ENCODE results near the gene KCNQ1OT1. TPM values are rescaled to one million over a fixed set of nuclear protein-coding genes. Genes with fewer than 3 reads are reported as not detected.

Gene KCNQ1OT1
- total RNA-seq, 2 donors from 2014 or later = 1.0 to 2.1 TPM

DNA sequence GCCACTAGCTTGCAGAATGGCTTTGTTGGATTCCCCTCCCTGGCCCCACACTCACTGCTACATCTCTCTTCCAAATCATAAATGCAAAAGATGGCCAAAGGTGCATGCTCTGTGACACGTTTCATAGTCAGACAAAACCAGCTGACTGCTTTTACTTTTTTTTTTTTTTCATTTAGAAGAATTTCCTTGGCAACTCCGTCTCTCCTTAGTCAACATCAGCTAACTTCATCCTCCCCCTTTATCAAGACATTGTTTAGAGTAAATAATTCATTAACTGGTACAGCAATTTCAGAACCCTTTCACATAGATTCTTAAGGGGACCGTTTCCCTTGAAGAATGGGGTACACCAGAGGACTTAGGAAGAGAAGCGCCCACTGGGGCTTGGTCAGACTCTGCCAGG is 16.0 kb downstream of the KCNQ1OT1 start:
- Histone ChIP-seq H3K4me1 (replicated peaks) (no peaks in the 10 kb centered on the region), H3K27me3 (replicated peaks; ENCODE audit: insufficient read depth) (no peaks in the 10 kb centered on the region), H3K27ac (no peak overlapping the region), H3K4me3 (no peak overlapping the region), H3K36me3 (no peaks in the 10 kb centered on the region), H3K9me3 (no peaks in the 10 kb centered on the region)
- 80% methylated on average over 4 of the region's 4 CpGs for WGBS
- DNase-seq (ENCODE audit: low spot score) = no peak
- intact Hi-C loops (cut with DNase I) = no loop called here
- TF ChIP-seq POLR2AphosphoS5 (IDR thresholded peaks at IDR 0.05) (no peak), POLR2A (IDR thresholded peaks at IDR 0.05) (no peak)
- TF ChIP-seq, protein P1, sequence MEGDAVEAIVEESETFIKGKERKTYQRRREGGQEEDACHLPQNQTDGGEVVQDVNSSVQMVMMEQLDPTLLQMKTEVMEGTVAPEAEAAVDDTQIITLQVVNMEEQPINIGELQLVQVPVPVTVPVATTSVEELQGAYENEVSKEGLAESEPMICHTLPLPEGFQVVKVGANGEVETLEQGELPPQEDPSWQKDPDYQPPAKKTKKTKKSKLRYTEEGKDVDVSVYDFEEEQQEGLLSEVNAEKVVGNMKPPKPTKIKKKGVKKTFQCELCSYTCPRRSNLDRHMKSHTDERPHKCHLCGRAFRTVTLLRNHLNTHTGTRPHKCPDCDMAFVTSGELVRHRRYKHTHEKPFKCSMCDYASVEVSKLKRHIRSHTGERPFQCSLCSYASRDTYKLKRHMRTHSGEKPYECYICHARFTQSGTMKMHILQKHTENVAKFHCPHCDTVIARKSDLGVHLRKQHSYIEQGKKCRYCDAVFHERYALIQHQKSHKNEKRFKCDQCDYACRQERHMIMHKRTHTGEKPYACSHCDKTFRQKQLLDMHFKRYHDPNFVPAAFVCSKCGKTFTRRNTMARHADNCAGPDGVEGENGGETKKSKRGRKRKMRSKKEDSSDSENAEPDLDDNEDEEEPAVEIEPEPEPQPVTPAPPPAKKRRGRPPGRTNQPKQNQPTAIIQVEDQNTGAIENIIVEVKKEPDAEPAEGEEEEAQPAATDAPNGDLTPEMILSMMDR (IDR thresholded peaks at IDR 0.05) = no peak

DNA sequence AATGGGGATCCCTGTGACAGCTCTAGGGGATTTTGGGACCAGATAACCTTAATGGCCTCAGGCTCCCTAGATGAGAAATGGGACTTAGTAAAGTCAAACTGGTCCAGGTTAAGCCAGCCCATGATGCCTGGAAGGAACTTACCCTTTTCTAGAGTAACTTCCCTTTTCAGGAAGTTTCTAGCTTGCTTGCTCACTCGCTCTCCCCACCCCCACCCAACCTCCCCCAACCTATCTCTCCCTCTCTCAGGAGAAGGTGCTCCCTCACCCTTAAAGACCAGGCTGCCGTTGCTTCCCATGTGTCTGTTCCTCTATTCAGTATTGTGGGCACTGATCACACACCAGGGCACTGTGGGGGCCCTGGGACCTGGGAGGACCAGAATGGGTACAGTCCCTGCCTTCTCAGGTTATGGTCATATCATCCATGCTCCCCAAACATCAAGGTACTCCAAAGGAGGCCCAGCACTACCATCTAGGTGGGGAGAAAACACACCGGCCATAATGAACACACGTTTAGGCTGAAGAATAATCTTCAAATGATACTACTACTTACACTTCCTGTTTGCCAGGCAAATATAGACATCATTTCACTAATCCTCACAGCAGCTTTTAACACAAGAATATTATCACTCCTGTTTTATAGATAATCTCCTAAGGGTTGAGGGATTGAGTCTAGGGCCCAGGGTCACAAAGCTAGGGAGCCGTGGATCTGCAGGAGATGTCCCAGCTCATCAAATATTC is 18.2 kb downstream of the KCNQ1OT1 start:
- Histone ChIP-seq H3K4me1 (replicated peaks) (no peaks in the 10 kb centered on the region), H3K4me3 (no peak overlapping the region), H3K9me3 (no peaks in the 10 kb centered on the region), H3K36me3 (no peaks in the 10 kb centered on the region), H3K27ac (no peak overlapping the region), H3K27me3 (replicated peaks; ENCODE audit: insufficient read depth) (no peaks in the 10 kb centered on the region)
- no peak for TF ChIP-seq POLR2A (IDR thresholded peaks at IDR 0.05)
- TF ChIP-seq, protein P1 (IDR thresholded peaks at IDR 0.05) = no peak
- TF ChIP-seq POLR2AphosphoS5 (IDR thresholded peaks at IDR 0.05) = no peak
- DNase-seq (ENCODE audit: low spot score) = no peak
- WGBS = 85% methylated on average over 5 of the region's 5 CpGs
- intact Hi-C loops (cut with DNase I) = no loop called here

DNA sequence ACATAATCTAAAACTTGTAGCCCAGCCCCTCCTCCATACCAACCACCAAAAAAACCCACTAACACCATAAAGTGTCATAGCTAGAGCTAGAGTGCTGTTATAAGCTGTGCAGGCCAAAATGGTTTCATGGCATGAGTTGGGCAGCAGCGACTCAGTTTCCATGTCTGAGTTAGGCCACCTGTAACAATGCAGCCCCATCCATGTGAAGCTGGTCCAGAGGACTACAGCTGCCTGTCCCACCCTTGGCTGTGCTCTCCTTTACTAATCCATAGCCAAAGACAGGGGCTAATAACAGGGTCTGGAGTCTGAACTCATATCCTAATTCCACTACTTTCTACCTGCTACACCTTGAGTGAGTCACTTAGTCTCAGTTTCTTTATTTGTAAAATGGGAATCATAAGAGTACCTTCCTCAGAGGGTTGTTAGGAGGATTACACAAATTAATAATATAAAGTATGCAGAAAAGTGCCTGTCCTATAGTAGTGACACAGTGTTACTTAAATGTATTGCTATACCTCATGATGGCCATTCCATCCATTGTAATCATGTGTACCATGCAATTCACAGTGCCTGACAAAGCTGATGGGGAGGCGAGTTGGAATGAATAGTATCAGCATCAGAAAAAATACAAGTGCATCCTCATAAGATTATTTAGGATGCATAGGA is 20.6 kb downstream of the KCNQ1OT1 start:
- Histone ChIP-seq H3K4me3 (no peak overlapping the region), H3K36me3 (no peaks in the 10 kb centered on the region), H3K27me3 (replicated peaks; ENCODE audit: insufficient read depth) (no peaks in the 10 kb centered on the region), H3K27ac (no peak overlapping the region), H3K4me1 (replicated peaks) (no peaks in the 10 kb centered on the region), H3K9me3 (no peaks in the 10 kb centered on the region)
- DNase-seq (ENCODE audit: low spot score) = no peak
- intact Hi-C loops (cut with DNase I) = no loop called here
- WGBS = 93% methylated on average over 2 of the region's 2 CpGs
- TF ChIP-seq POLR2A (IDR thresholded peaks at IDR 0.05) = no peak
- no peak for TF ChIP-seq POLR2AphosphoS5 (IDR thresholded peaks at IDR 0.05)
- TF ChIP-seq, protein P1 (IDR thresholded peaks at IDR 0.05) = no peak

DNA sequence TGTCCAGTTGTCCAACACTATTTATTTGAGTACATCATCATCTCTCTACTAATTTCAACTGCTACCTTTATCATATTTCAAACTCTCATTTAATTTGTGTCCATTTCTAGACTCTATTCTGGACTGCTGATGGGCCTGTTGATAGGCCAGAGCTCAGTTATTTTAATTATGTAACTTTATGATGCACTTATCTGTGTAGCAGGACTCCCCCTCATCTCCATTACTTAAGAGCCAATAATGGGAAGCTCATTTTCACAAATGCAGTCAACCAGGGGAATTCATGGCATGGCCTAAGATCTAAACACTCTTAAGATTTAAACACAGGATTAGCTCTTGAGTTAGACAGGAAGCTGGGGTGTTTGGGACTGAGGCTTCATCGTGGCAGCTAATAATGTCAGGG is 21.4 kb downstream of the KCNQ1OT1 start:
- Histone ChIP-seq H3K36me3 (no peaks in the 10 kb centered on the region), H3K4me1 (replicated peaks) (no peaks in the 10 kb centered on the region), H3K9me3 (no peaks in the 10 kb centered on the region), H3K4me3 (no peak overlapping the region), H3K27me3 (replicated peaks; ENCODE audit: insufficient read depth) (no peaks in the 10 kb centered on the region), H3K27ac (no peak overlapping the region)
- intact Hi-C loops (cut with DNase I) = no loop called here
- TF ChIP-seq POLR2AphosphoS5 (IDR thresholded peaks at IDR 0.05) (no peak), POLR2A (IDR thresholded peaks at IDR 0.05) (no peak)
- TF ChIP-seq, protein P1 (IDR thresholded peaks at IDR 0.05) = no peak
- no peak for DNase-seq (ENCODE audit: low spot score)
- 58% methylated on average over 1 of the region's 1 CpG for WGBS

DNA sequence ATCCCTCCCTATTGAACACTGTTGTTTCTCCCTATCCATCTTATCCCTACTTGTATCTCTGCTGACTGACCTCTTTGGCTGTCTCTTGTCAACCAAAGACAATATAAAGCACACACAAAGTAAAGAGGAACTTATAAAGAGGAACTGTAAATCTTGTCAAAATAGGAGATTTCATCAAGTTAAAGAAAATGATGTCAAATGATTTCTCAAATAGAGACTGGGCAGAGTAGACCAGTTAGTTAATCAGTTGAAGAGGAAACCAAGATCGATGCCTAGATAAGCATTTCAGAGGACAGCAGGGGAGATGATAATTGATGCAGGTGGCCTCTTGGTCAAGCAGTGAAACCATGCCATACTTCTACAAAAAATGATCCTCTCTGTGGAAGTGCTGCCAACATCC is 22.7 kb downstream of the KCNQ1OT1 start:
- Histone ChIP-seq H3K4me1 (replicated peaks) (no peaks in the 10 kb centered on the region), H3K27ac (no peak overlapping the region), H3K4me3 (no peak overlapping the region), H3K36me3 (no peaks in the 10 kb centered on the region), H3K27me3 (replicated peaks; ENCODE audit: insufficient read depth) (no peaks in the 10 kb centered on the region), H3K9me3 (no peaks in the 10 kb centered on the region)
- intact Hi-C loops (cut with DNase I) = no loop called here
- DNase-seq (ENCODE audit: low spot score) = no peak
- WGBS = 63% methylated on average over 1 of the region's 1 CpG
- TF ChIP-seq POLR2AphosphoS5 (IDR thresholded peaks at IDR 0.05) = no peak
- TF ChIP-seq, protein P1 (IDR thresholded peaks at IDR 0.05) = no peak
- no peak for TF ChIP-seq POLR2A (IDR thresholded peaks at IDR 0.05)
